SIG-M5 treated with dmso at 0.1 percent for 504 hours (cell line): ENCODE results near the gene WFDC1.

Source experiments
- DNase-seq: peaks from one replicate; lab custom pipeline; 2025; ENCODE audit not compliant: unreplicated experiment; lab: John Stamatoyannopoulos, UW

WFDC1 gene

DNA sequence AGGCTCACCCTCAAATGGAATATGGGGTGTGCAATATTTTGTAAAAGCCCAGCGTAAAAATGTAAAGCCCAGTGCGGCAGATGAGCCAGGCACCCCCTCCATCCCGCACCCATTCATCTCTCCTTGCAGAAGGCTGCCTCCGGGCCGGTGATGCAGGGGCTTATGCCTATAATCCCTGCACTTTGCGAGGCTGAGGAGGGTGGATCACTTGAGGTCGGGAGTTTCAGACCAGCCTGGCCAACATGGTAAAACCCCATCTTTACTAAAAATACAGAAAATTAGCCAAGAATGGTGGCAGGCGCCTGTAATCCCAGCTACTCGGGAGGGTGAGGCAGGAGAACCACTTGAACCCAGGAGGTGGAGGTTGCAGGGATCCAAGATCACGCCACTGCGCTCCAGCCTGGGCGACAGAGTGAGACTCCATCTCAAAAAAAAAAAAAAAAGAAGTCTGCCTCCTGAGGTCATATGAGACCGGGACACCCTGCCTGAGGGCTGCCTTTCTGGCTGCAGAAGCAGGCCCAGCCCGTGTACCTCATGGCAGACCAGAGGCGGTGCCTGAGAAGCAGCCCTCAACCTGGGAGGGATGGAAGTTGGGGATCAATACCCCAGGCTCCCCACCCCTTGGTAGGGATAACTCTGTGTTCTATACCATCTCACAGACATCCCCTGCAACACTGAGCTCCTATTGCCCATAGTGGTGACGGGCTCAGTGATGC, 56.2 kb downstream of the WFDC1 start:
- DNase-seq: no peak

GRCh38 chr16:84351630-84352029, 57.0 kb downstream of the WFDC1 start:
- no peak for DNase-seq

DNA sequence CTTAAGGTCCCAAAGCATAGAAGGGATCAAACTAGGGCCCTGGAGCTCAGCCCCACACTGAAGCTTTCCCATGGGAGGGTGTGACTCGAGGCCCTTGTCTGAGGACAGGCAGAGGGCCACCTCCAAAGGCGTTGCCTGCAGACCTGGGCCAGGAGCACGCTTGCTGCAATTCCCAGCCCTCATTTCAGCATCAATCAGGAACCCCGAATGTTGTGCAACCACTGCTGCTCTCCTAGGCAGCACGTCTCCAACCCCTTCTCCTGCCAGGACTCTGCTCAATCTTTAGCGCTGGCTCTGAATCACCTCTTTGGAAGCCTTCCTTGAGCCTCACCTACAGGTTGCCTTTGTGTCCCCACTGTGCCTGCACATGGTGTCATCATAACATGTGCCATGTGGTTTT, 59.6 kb downstream of the WFDC1 start:
- no peak for DNase-seq

- no peak for DNase-seq
Measured at GRCh38 chr16:84355149-84355548, 60.5 kb downstream of the WFDC1 start.

- no peak for DNase-seq
Measured at GRCh38 chr16:84356176-84356575, 61.5 kb downstream of the WFDC1 start.

DNA sequence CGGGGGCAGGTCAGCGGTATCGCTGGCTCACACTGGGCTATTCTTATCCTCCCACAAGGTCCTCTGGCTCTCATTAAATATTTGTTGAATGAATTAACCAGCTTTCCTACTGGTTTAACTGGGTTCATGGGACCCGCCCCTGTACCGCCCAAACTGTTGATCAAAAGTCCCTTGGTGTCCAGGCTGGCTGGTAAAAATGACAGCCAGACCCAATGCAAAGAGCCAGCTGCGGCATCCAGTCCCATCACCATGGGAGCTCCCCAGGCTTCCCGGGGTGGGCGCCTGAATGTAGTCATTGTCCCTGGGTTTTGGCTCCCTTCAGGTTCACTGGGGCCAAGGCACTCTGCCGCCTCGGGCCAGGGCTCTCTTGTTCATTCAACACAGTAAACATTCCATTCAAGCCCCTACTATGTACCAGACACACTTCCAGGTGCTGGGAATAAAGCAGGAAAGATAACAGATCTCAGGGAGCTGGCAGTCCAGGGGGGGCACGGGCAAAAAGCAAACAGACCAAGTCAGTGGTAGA, 62.0 kb downstream of the WFDC1 start:
- peak; percentile 41 for DNase-seq

DNA sequence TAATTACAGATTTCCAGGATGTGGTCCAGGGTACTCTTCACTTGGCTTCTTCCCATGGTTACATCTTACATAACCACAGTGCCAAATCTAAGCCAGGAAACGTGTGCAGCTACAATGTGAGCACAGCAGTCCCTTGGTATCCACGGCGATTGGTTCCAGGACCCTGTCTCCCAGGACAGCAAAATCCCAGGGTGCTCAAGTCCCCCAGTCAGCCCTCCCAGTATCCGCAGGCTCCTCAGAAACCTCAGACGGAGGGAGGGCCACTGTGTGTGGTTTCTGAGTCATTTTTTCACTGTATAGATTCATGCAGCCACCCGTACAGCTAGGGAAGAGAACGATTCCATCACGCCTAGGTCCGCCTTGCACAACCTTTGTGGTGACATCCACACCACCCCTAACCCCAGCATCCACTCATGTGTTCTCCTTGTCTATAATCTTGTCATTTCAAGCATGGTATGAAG, 62.5 kb downstream of the WFDC1 start:
- peak; percentile 91 for DNase-seq

GRCh38 chr16:84358601-84359295, 64.1 kb downstream of the WFDC1 start:
- no peak for DNase-seq

- no peak for DNase-seq
Measured at GRCh38 chr16:84359326-84359725, 64.6 kb downstream of the WFDC1 start.

- no peak for DNase-seq
Measured at GRCh38 chr16:84360170-84360569, 65.5 kb downstream of the WFDC1 start.

- no peak for DNase-seq
Measured at GRCh38 chr16:84360748-84361147, 66.1 kb downstream of the WFDC1 start.

GRCh38 chr16:84361546-84361945, 66.9 kb downstream of the WFDC1 start:
- DNase-seq: no peak

- no peak for DNase-seq
Measured at GRCh38 chr16:84362471-84362941, 67.8 kb downstream of the WFDC1 start.

- no peak for DNase-seq
Measured at GRCh38 chr16:84366208-84366607, 71.5 kb downstream of the WFDC1 start.

DNA sequence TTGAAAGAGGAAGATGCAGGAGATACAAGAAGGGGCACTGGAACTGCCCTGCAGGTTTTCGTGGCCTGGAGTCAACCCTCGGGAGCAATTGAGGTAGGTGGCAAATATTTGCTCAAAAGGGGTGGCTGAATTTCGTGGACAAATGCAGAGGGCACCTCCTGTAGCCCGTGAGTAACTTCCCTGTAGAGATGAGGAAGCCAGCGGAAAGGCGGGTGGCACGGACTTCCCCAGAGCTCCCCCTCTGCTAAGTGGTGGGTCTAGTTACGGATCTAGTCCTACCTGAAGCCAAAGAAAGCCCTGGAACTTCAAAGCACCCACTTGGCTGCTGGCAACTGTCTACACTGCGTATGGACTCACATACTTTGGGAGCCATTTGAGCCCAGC, 72.6 kb downstream of the WFDC1 start:
- peak; percentile 14 for DNase-seq

DNA sequence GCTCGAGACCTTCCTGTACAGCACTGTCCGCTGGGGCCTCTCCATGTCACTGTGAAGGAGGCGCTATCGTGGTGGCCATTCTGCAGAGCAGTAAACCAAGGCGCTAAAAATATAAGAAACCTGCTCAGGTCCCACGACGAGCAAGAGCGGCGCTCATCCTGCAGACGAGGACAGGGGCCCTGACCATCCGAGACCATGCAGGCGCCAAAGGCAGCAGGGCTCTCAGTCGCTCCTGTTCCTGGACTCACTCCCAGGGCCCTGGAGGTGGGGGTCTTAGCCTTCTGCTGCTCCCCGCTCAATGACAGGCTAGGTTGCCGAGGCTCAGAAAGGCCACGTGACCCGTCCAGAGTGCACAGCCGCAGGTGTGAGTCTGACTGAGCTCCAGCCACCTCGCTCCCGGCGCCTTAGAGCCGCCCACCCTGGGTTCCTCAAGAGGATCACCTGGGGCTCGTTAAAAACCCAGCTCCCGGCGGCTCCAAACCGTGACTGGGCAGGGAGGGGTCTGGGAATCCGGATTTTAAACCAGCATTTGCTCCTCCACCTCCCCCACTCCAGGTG, 73.2 kb downstream of the WFDC1 start:
- DNase-seq: no peak

DNA sequence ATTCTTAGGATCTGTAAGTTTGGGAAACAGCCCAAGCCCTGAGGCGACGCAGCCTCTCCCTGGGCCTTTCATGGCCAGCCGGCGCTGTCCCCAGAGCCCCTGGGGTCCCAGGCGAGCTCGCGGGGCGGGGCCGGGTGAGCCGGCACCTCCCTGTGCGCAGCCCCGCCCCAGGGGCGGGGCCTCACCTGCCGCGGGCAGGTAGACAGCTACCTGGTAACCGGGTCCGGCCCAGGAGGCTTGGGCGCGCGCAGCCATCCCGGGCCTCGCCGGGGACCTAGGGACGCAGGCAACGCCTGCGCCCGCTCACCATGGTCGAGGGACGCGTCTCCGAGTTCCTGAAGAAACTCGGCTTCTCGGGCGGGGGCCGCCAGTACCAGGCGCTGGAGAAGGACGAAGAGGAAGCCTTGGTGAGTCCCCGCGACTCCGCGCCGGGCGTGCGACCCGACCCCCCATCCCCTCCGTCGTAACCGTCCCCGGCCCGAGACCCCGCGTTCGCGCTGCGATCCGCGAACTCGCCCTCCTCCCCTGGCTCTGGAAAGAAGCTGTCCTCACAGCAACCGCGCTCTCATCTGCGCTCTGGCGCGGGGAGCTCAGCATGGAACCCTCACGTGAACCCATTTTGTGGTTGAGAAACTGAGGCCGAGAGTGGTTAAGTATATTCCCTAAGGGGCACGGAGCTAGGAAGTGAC, 73.8 kb downstream of the WFDC1 start, which contains the start of gene ATP2C2:
Gene ATP2C2, plus strand, starts transcription at position 231 of the 689 bp plus-strand sequence. Its CDS starts 78 bp downstream, at position 309.
- no peak for DNase-seq

DNA sequence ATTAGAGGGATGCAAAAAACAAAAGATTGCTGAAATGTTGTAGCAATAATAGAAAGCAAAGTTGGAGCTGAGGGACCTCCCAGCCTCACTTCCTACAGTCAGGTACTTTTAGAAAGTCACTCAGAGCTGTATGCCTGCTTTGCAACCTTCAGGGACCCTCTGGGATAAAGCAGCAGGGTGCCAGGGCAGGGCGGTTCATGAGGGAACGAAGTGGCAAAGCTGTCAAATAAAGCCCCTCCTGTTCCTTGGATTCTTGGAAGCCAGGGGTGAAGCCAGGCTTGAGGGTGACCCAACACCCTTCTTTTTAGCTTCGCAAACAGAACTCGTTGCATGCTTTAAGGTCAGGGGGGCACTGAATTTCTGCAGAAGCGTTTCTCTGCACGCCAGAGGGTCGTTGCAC, 74.4 kb downstream of the WFDC1 start:
- DNase-seq: no peak

DNA sequence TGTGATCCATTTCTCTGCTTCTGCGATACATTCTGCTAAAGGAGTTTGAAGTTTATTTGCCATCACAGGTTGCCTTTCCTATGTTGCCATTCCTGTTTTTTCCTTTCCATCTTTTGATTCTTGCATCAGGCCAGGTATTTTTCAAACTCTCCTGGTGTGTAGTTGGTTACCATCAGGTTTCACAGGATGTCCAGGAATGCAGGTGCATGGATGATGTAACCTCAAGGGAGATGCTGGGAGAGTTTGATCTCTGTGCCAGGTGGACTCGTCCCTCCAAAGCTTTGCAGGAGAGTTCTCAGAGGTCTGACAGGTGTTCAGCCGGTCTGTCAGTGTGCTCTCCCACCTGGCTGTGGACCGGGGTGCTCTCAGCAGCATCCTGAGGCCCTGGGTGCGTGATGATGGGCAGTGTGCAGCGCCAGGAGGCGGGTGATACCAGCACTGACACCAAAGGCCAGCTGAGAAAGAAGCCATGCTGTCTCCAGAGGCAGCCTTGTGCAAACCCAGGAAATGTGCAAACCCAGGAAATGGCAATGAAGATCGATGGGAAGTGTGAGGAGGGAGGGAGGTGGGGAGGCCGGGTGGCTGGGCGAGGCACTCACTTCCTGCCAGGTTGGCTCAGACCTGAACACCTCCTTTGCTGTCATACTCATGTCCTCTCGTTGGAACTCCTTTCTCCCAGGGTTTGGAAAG, 75.4 kb downstream of the WFDC1 start:
- DNase-seq: peak; percentile 14

- DNase-seq: no peak
Measured at GRCh38 chr16:84370723-84371552, 76.3 kb downstream of the WFDC1 start.
